ENCODE results near the gene NUDT11. TPM values are rescaled to one million over a fixed set of nuclear protein-coding genes. Genes with fewer than 3 reads are reported as not detected.
"Not testable (repeated sequence)": the region's sequence is repeated elsewhere in the genome, so short reads cannot be mapped to it uniquely, and the experiment has no call there.

NUDT11 gene
- total and polyA plus RNA-seq, 11 donors, result 0.08 to 0.32 (median 0.13) TPM; not detected in 5

DNA sequence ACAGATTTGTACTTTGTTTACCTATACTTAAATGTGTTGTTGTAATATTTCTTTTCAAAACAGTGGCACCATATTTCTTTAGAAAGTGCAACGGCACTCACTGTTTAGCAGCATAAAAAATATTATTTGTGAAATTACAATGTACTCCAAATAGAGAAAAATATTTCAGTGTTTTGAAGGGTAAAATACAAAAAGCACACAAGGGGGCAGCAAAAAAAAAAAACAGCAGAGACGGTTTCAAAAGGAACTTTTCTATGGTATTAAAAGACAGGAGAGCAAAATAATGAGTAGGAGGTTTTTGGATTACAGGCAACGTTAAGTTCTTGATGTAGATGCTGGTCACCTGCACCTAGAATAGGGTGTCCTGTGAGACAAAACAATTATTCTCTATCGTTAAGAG is 2.0 kb downstream of the NUDT11 start:
- DNase-seq (no peak), ATAC-seq (no peak)
- Histone ChIP-seq H3K36me3 (no peaks in the 10 kb centered on the region), H3K4me3 (no peak overlapping the region), H3K27me3 (peaks cover 0 to 53% (median 7%) of the 10 kb centered on the region in 9 donors), H3K9me3 (no peaks in the 10 kb centered on the region), H3K4me1 (peaks cover 0 to 4% (median 0%) of the 10 kb centered on the region in 12 donors), H3K27ac (no peak overlapping the region)
- intact Hi-C loops (cut with DNase I), result no loop called here
- WGBS, 4 donors, result 56 to 62% (median 58%) methylated on average over 4 of the region's 4 CpGs
- TF ChIP-seq, protein P1, sequence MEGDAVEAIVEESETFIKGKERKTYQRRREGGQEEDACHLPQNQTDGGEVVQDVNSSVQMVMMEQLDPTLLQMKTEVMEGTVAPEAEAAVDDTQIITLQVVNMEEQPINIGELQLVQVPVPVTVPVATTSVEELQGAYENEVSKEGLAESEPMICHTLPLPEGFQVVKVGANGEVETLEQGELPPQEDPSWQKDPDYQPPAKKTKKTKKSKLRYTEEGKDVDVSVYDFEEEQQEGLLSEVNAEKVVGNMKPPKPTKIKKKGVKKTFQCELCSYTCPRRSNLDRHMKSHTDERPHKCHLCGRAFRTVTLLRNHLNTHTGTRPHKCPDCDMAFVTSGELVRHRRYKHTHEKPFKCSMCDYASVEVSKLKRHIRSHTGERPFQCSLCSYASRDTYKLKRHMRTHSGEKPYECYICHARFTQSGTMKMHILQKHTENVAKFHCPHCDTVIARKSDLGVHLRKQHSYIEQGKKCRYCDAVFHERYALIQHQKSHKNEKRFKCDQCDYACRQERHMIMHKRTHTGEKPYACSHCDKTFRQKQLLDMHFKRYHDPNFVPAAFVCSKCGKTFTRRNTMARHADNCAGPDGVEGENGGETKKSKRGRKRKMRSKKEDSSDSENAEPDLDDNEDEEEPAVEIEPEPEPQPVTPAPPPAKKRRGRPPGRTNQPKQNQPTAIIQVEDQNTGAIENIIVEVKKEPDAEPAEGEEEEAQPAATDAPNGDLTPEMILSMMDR (IDR thresholded peaks at IDR 0.05), result no peak
- TF ChIP-seq POLR2A (IDR thresholded peaks at IDR 0.05), result no peak

DNA sequence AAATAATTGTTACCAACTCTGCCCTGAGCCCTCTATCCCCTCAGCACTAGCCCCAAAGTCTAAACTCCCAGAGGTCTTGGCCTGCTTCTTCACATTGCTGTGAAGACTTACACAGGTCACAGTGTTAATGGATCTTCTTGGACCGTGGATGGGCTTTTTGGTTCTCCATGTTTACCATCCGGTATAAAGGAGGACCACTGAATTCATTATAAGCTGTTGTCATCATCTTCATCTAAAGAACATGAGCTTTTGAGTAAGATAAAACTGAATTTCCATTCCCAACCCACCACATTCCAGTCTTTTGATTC is 8.5 kb downstream of the NUDT11 start:
- H3K4me3 ChIP-seq, result no peak overlapping the region
- no peak overlapping the region for H3K27ac ChIP-seq
- DNase-seq (no peak), ATAC-seq (no peak)
- H3K27me3 ChIP-seq, result peaks cover 0 to 46% (median 0%) of the 10 kb centered on the region in 9 donors
- intact Hi-C loops (cut with DNase I), result no loop called here
- H3K36me3 ChIP-seq, result no peaks in the 10 kb centered on the region
- WGBS, 4 donors, result 62 to 83% (median 72%) methylated on average over 2 of the region's 2 CpGs
- no peaks in the 10 kb centered on the region for H3K4me1 ChIP-seq
- TF ChIP-seq POLR2A (IDR thresholded peaks at IDR 0.05), result no peak
- TF ChIP-seq, protein P1 (IDR thresholded peaks at IDR 0.05), result no peak
- H3K9me3 ChIP-seq, result no peaks in the 10 kb centered on the region

DNA sequence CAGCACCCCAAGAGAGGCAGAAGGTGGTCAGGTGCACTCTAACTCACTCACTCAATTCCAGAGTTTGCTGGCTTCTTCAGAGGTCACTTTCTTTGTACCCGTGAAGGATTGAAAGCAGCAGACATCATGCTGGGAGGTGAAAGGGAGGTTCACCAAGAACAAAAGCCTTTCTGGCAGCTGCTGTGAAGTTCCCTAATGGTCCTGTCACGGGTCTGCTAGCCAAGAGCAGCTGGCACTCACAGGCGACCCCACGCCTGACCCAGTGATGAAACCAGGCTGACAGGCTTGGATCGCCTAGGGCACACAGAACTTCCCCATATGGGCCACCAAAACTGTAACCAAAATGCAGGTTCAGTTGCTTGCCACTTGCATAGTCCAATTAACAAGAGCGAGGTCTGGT is 11.8 kb downstream of the NUDT11 start:
- H3K27ac ChIP-seq, result no peak overlapping the region
- DNase-seq (no peak), ATAC-seq (no peak)
- no peak for TF ChIP-seq POLR2A (IDR thresholded peaks at IDR 0.05)
- TF ChIP-seq, protein P1 (IDR thresholded peaks at IDR 0.05), result no peak
- 49 to 86% (median 78%) methylated on average over 5 to 6 of the region's 6 CpGs for WGBS, 4 donors
- no peaks in the 10 kb centered on the region for H3K4me1 ChIP-seq
- intact Hi-C loops (cut with DNase I), result no loop called here
- H3K27me3 ChIP-seq, result peaks cover 0 to 26% (median 0%) of the 10 kb centered on the region in 9 donors
- no peak overlapping the region for H3K4me3 ChIP-seq
- H3K36me3 ChIP-seq, result no peaks in the 10 kb centered on the region
- H3K9me3 ChIP-seq, result peaks cover 0 to 9% (median 0%) of the 10 kb centered on the region in 12 donors

DNA sequence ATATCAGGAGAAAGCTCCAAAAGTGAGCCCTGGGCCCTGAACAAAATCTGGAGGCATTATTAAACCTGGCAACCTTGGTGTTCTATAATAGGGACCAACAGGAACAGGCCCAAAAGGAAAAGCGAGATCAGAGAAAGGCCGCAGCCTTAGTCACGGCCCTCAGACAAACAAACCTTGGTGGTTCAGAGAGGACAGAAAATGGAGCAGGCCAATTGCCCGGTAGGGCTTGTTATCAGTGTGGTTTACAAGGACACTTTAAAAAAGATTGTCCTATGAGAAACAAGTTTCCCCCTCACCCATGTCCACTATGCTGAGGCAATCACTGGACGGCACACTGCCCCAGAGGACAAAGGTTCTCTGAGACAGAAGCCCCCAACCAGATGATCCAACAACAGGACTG is 14.0 kb downstream of the NUDT11 start:
- H3K27me3 ChIP-seq, result peaks cover 0 to 31% (median 0%) of the 10 kb centered on the region in 9 donors
- H3K9me3 ChIP-seq, result peaks cover 0 to 15% (median 0%) of the 10 kb centered on the region in 12 donors
- H3K4me1 ChIP-seq; H3K36me3 ChIP-seq; H3K27ac ChIP-seq; H3K4me3 ChIP-seq; intact Hi-C loops (cut with DNase I); DNase-seq; ATAC-seq: not testable (repeated sequence)
- 79 to 93% (median 91%) methylated on average over 5 of the region's 5 CpGs for WGBS, 4 donors

DNA sequence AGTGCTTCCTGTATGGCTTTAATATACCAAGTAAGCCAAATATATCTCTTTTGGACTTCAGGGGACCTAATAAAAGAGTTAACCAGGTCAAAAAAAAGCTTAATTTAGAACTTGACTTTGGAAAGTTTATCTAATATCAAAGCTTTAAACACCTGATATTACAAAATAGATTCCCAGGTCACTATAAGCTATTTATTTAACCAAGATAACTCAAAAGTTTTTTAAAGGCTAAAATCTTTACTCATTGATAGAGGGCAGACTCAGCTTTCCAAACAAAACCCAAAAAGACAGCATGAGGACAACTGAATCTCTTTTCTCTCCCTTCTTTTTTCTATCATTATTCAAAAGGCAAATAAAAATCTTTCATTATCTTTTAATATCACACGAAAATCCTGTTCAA is 19.5 kb downstream of the NUDT11 start:
- H3K27me3 ChIP-seq, result peaks cover 0 to 27% (median 0%) of the 10 kb centered on the region in 9 donors
- ATAC-seq, result no peak

More for the DNA sequence above, 19.5 kb downstream of the NUDT11 start:
- Histone ChIP-seq H3K4me1 (no peaks in the 10 kb centered on the region), H3K4me3 (no peak overlapping the region), H3K27ac (no peak overlapping the region), H3K36me3 (no peaks in the 10 kb centered on the region), H3K9me3 (peaks cover 0 to 15% (median 0%) of the 10 kb centered on the region in 12 donors)
- 25 to 54% (median 34%) methylated on average over 1 of the region's 1 CpG for WGBS, 4 donors
- no peak for DNase-seq
- intact Hi-C loops (cut with DNase I), result no loop called here
- no peak for TF ChIP-seq POLR2A (IDR thresholded peaks at IDR 0.05)
- TF ChIP-seq, protein P1 (IDR thresholded peaks at IDR 0.05), result no peak

Measured in heart left ventricle (tissue), 16 donors.